HEK293T (cell line): ENCODE measurements around the gene NEXMIF.
"Not testable (repeated sequence)": the region's sequence is repeated elsewhere in the genome, so short reads cannot be mapped to it uniquely, and the experiment has no call there.

Experiments used
- CTCF ChIA-PET: fragments of 350-600 bp; formaldehyde crosslinking; extraction: SDS; loops from one replicate; lab custom pipeline; 2021; ENCODE audit warnings: antibody characterized with exemption, inconsistent platforms; lab: Yijun Ruan, JAX
- POLR2A ChIA-PET: fragments of 350-600 bp; formaldehyde crosslinking; extraction: SDS; loops from one replicate; lab custom pipeline; 2020; ENCODE audit warnings: antibody characterized with exemption, inconsistent platforms; lab: Yijun Ruan, JAX
- DNase-seq: peaks from one replicate; pipeline ENCODE4 v3.0.0; 2012; ENCODE audit warnings: mixed read lengths; ENCODE audit errors: extremely low spot score
- ARNT ChIP-seq: fragments of 450-650 bp; IDR thresholded peaks from 2 replicates; pipeline ENCODE4 v1.6.1; 2017; ENCODE audit warnings: mild to moderate bottlenecking
- BHLHE40 ChIP-seq: fragments of 450-650 bp; IDR thresholded peaks from 2 replicates; pipeline ENCODE4 v1.6.1; 2016; ENCODE audit warnings: mild to moderate bottlenecking, moderate library complexity, borderline replicate concordance
- CTBP1 ChIP-seq: fragments of 450-650 bp; IDR thresholded peaks from 2 replicates; pipeline ENCODE4 v1.6.1; 2016; ENCODE audit warnings: borderline replicate concordance
- ELF4 ChIP-seq: fragments of 450-650 bp; IDR thresholded peaks from 2 replicates; pipeline ENCODE4 v1.6.1; 2017; ENCODE audit warnings: antibody characterized with exemption
- FOXA1 ChIP-seq: fragments of 450-650 bp; IDR thresholded peaks from 2 replicates; pipeline ENCODE4 v1.6.1; 2016; ENCODE audit warnings: mild to moderate bottlenecking
- FOXK2 ChIP-seq: fragments of 450-650 bp; IDR thresholded peaks from 2 replicates; pipeline ENCODE4 v1.6.1; 2016; ENCODE audit warnings: mild to moderate bottlenecking
- FOXM1 ChIP-seq: fragments of 450-650 bp; IDR thresholded peaks from 2 replicates; pipeline ENCODE4 v1.6.1; 2017; ENCODE audit warnings: mild to moderate bottlenecking, borderline replicate concordance
- HDGF ChIP-seq: fragments of 450-650 bp; IDR thresholded peaks from 2 replicates; pipeline ENCODE4 v1.6.1; 2017; ENCODE audit warnings: antibody characterized with exemption, borderline replicate concordance
- L3MBTL2 ChIP-seq: fragments of 450-650 bp; conservative IDR thresholded peaks from 2 replicates; pipeline ENCODE4 v1.6.1; 2016; ENCODE audit warnings: mild to moderate bottlenecking
- LEF1 ChIP-seq: fragments of 450-650 bp; IDR thresholded peaks from 2 replicates; pipeline ENCODE4 v1.6.1; 2017; ENCODE audit warnings: mild to moderate bottlenecking, borderline replicate concordance
- NFRKB ChIP-seq: fragments of 450-650 bp; IDR thresholded peaks from 2 replicates; pipeline ENCODE4 v1.6.1; 2016; ENCODE audit warnings: mild to moderate bottlenecking, moderate library complexity
- PKNOX1 ChIP-seq: fragments of 450-650 bp; IDR thresholded peaks from 2 replicates; pipeline ENCODE4 v1.6.1; 2016
- SP1 ChIP-seq: fragments of 450-650 bp; IDR thresholded peaks from 2 replicates; pipeline ENCODE4 v1.6.1; 2017
- SUZ12 ChIP-seq: fragments of 450-650 bp; IDR thresholded peaks from 2 replicates; pipeline ENCODE4 v1.6.1; 2016; ENCODE audit warnings: mild to moderate bottlenecking
- TARDBP ChIP-seq: fragments of 450-650 bp; IDR thresholded peaks from 2 replicates; pipeline ENCODE4 v1.6.1; 2016
- ZNF384 ChIP-seq: fragments of 450-650 bp; IDR thresholded peaks from 2 replicates; pipeline ENCODE4 v1.6.1; 2016

NEXMIF gene

GRCh38 chrX:74865725-74866124 is 59.5 kb downstream of the NEXMIF start:
- TF ChIP-seq SUZ12 (no peak), NFRKB (no peak), BHLHE40 (no peak), CTBP1 (no peak), FOXM1 (no peak), PKNOX1 (no peak), L3MBTL2 (no peak), ELF4 (no peak), LEF1 (no peak), FOXA1 (no peak), SP1 (no peak), ZNF384 (no peak), TARDBP (no peak), ARNT (no peak), HDGF (no peak), FOXK2 (no peak)
- CTCF ChIA-PET, result no interaction called here
- POLR2A ChIA-PET, result no interaction called here
- no peak for DNase-seq

- TF ChIP-seq NFRKB, result no peak
- TF ChIP-seq FOXK2, result no peak
- no peak for TF ChIP-seq ARNT
- no peak for TF ChIP-seq SP1
- TF ChIP-seq ZNF384, result no peak
- TF ChIP-seq CTBP1, result no peak
- no peak for TF ChIP-seq TARDBP
- TF ChIP-seq SUZ12, result no peak
- TF ChIP-seq HDGF, result no peak
- TF ChIP-seq LEF1, result no peak
- no peak for DNase-seq
- ChIA-PET CTCF (no interaction called here), POLR2A (no interaction called here)
These were observed 72.0 kb downstream of the NEXMIF start for GRCh38 chrX:74853255-74853654.

GRCh38 chrX:74835566-74835965 is 89.7 kb downstream of the NEXMIF start:
- no peak for DNase-seq
- ChIA-PET CTCF (no interaction called here), POLR2A (no interaction called here)
- TF ChIP-seq FOXK2 (no peak), SUZ12 (no peak), LEF1 (no peak), PKNOX1 (no peak), L3MBTL2 (no peak), ELF4 (no peak), SP1 (no peak), ARNT (no peak), TARDBP (no peak), FOXA1 (no peak), FOXM1 (no peak), BHLHE40 (no peak)

GRCh38 chrX:74819797-74820196 is 105.5 kb downstream of the NEXMIF start:
- CTCF ChIA-PET, POLR2A ChIA-PET: not testable (repeated sequence)

GRCh38 chrX:74814681-74815080 is 110.6 kb downstream of the NEXMIF start:
- ChIA-PET CTCF (interaction anchor here (0.9 kb wide), 1 partner anchor 34 kb away, joined by 4 read pairs; no protein-coding TSS in a partner anchor), POLR2A (no interaction called here)
- DNase-seq, result no peak
- TF ChIP-seq FOXA1 (no peak), NFRKB (no peak), TARDBP (no peak), ZNF384 (no peak)

More at GRCh38 chrX:74819797-74820196, 105.5 kb downstream of the NEXMIF start:
- not testable (repeated sequence) for DNase-seq

GRCh38 chrX:74804574-74804973 is 120.7 kb downstream of the NEXMIF start:
- DNase-seq, result no peak
- POLR2A ChIA-PET, result no interaction called here
- CTCF ChIA-PET, result no interaction called here
- TF ChIP-seq L3MBTL2 (no peak), SUZ12 (no peak), HDGF (no peak), PKNOX1 (no peak), ELF4 (no peak), LEF1 (no peak), BHLHE40 (no peak), FOXA1 (no peak), SP1 (no peak), FOXK2 (no peak), NFRKB (no peak), ZNF384 (no peak), FOXM1 (no peak)

GRCh38 chrX:74800062-74800461 is 125.2 kb downstream of the NEXMIF start:
- TF ChIP-seq ZNF384 (no peak), SP1 (no peak), FOXK2 (no peak), LEF1 (no peak), NFRKB (no peak), BHLHE40 (no peak), HDGF (no peak), TARDBP (no peak), ELF4 (no peak), CTBP1 (no peak), PKNOX1 (no peak), FOXM1 (no peak), L3MBTL2 (no peak), ARNT (no peak), SUZ12 (no peak)
- ChIA-PET CTCF (no interaction called here), POLR2A (no interaction called here)
- no peak for DNase-seq
